Effector CD4-positive, alpha-beta T cell (primary cell): ENCODE measurements around the gene CERS3.

Experiments
- DNase-seq: peaks from one replicate; pipeline ENCODE4 v3.0.0-alpha.2; 2020

Gene CERS3

DNA sequence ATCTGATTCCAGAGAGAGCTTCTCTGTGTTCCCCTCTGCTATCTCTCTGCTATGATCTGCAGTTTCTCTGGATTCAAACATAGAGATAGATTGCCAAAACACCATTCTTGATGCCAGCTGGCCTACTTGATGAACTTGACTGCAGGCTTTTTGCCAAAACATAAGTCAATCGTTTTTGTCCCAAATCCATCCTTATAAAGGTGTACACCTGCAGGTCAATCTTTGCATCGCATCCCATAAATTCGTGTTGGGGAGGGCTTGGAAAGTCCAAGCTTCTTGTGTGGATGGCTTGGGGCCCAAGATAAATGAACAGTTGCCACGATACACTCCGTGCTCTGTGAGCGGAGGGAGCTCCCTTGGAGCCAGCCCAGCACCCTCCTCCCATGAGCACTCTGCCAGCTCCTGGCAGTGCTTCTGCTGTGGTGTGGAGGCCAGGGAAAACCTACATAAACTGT, 2.7 kb downstream of the CERS3 start:
- DNase-seq: no peak

- DNase-seq: no peak
Measured at GRCh38 chr15:100525436-100525835, 3.3 kb downstream of the CERS3 start.

- no peak for DNase-seq
Measured at GRCh38 chr15:100524326-100524725, 4.4 kb downstream of the CERS3 start.

- DNase-seq: no peak
Measured at GRCh38 chr15:100521907-100522306, 6.8 kb downstream of the CERS3 start.

GRCh38 chr15:100520132-100520921, 8.4 kb downstream of the CERS3 start:
- no peak for DNase-seq

DNA sequence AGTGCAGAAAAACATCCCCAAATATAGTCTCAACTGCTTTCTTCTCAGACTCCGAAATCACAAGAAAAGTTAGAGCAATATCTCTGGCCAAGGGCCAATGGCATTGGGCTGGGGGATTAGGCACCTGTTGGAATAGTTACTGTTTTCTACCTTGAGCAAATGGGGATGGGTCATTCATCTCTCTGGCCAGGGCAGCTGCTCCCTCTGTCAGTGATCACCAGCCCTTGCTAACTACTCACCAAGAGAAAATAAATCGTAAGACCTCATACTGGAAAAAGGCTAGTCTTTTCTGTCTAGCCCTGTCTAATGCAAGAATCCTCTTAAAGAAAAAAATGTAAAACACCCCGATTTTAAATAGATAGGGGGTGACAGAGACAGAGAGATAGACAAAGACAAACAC, 10.9 kb downstream of the CERS3 start:
- DNase-seq: no peak

DNA sequence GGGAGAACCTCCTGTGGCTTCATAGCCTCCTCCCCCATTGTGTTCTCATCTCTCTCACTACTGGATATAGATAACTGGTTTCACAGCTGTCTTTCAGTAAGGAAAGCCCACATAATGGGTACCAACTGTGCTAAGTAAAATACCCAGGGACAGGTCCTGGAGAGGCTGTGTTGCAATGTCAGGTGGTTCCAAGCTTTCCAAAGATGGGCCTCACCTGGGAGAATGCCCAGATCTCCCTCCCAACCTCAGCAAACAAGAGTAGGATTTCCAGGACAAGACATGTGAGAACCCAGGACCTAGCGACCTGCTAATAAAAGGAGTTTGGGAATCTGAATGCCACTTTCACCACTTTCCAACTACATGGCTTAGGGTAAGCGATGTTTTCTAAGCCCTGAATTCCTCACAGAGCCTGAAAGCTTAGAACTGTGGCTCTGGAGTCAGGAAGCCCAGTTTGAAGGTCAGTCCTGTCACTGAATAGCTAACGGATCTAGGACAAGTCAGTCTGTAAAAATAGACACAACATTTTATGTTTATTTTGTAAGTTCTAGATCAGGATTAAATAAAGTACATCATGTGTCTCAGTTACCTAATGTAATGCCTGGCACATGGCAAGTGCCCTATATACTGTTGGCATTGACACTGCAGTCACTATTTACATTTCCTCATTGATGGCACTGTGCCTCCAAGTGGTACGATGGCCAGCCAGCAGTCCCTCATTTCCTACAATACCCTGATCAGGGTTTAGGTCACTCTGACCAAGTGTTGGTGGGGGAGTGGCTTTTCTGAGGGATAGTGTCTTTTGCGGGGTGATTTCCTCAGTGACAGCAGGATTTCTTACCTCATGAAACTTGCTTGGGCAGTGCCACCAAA, 11.9 kb downstream of the CERS3 start:
- DNase-seq: no peak

- no peak for DNase-seq
Measured at GRCh38 chr15:100515758-100516157, 13.0 kb downstream of the CERS3 start.

DNA sequence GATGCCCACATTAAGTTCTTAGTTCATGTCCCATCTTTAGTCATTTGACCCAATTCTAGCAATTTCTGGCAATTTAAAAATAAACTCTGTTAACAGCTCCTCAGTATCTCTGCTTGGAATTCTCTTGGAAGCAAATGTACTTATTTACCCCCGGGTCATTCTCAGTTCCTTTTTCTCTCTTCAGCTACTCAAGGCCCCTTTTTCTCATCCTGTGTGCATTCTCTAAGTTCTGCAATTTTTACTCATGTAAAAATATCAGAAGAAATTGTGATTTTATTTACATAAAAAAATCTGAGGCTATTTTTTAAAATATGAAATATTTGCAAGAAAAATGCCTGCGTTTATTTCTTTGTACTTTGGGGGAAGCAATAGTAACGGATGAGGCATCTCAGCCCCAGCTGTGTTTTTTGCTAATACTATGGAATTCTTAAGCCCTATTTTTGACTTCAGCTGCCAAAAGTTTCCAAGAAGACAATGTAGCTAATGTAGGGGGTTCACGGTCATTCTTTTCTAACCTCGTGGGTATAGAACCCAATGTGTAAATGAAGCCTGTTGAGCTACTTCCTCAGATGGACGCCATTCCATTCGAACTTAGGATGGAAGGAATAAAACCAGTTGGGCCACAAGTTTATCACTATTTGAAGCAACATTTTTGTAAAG, 20.0 kb downstream of the CERS3 start:
- DNase-seq: no peak

- DNase-seq: no peak
Measured at GRCh38 chr15:100502651-100503050, 26.1 kb downstream of the CERS3 start.

DNA sequence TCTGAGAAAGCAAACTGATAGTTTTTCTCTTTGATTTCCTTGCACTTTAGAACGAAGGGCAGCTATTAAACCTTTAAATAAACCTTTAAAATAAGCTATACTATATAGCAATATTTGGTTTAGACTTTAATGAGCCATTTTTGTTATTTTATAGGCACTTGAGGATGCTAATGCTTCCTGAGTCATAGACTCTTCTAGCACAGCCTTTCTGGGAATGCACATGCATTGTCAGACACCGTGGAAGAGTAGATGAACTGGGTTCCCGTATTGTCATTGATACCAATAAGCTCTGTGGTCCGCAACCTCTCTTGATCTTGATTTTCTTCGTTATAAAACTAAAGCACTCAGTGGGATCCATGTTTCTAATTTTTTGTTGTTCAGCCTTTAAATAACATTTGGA, 27.6 kb downstream of the CERS3 start:
- DNase-seq: no peak

DNA sequence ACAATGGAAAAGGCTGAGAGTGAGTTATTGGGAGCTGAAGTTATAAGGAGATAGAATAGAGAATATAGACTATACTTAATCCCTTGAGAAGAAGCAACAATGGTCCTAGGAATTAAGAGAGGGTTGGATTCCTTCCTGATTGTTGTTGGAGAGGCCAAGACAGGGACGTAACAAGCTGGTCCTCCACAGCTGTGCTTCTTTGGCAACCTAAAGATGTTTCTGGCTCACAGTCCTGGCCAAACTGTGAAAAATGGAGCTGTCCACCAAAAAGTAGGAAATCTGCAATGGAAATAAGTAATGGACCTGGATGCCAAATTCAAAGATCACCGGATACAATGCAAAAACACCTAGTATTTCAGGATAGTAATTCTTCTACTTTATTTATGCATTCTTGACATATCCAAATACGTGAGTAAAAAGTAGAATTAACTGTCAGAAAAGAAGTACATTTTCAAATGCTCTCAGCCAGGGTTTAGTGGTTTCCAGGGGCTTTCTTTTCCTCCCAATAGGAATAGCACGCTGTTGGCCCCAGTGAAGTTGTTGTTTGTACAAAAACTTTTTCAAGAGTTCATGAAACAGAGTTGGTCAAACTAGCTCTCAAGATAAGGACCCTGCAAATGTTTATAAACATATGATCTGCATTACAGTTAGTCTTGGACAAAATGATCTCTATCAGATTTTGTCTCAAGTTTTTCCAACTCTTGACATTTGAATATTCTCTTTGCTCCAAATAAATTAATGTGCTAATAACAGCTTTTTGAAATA, 28.3 kb downstream of the CERS3 start:
- DNase-seq: no peak

DNA sequence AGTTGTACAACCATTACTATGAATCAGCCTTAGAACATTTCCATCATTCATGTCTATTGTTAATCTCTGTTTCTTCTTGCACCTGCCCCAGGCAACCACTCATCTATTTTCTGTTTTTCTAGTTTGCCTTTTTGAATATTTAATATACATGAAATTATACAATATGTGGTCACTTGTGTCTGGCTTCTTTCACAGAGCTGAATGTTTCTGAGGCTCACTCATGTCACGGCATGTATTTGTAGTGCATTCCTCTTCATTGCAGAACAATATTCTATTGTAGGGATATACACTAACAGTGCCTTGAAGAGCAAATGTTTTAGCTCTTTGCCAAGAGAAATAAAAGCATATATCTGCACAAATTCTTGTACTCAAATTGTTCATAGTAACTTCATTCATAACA, 32.9 kb downstream of the CERS3 start:
- DNase-seq: no peak

GRCh38 chr15:100493213-100493612, 35.5 kb downstream of the CERS3 start:
- DNase-seq: no peak

DNA sequence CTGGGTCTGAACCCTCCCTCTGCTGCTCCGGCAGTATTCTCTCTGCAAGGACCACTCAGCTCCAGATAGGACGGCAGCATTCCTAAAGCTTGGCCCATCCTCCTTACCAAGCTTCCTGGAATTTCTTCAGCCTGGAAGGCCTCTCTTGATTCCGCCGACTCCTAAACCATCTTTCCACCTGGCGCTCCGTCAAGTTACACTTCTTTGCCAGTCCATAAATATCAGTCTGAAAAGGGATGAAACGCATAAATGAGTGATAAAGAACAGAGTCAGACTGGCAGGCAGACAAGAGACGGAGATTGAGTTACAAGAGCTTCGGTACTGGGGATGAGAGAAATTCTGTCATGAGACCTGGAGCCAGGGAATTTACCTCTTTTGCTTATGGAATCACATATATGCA, 44.3 kb downstream of the CERS3 start:
- DNase-seq: no peak

DNA sequence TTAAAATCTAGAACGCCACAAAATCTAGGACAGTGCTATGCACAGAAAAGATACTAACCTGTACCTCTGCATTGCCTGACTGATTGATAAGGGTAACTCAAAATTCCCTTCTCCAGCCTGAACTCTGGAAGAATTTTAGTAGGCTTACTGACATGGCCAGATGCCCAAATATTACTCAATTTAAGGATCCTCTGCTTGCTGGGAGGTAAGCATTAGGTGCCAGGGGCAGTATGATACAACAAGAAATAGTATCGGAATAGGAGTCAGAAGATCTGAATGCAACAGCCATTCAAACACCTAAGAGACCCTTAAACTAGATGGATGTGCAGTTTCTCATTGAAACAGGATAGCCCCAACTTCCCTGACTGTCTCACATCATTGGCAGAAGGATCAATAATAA, 45.4 kb downstream of the CERS3 start:
- no peak for DNase-seq

DNA sequence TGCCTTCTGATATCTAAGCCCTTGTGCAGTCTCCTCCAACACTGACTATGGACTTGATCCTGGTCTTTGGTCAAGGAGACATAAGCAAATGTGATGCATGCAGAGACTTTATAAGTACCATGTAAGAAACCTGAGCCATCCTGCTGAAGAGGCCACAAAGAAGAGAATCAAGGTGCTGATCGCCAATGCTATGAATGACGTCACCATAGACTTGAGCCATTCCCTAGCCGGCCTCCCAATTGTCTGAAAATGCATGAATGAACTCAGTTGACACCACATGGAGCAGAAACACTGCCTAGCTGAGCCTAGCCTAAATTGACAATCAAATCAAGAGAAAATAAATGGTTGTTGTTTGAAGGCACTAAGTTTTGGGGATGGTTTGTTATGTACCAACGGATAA, 51.9 kb downstream of the CERS3 start:
- no peak for DNase-seq

DNA sequence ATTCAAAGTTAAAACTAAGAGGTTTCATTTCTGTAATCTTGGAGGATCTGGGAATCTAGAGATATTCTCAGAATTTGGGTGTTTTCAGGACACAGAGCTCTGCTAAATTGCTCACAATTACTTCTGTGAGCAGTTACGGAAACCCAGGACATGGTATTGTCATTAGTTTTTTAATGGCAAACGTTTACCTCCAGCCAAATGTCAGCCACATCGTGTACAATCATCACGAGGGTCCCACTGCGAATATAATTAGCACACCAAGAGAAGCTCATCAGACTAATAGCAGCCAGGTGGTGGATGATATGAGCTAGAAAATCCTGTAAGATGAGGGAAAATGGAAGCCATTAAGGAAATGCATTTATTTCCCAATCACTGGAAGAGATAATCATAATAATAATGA, 56.0 kb downstream of the CERS3 start:
- DNase-seq: no peak

DNA sequence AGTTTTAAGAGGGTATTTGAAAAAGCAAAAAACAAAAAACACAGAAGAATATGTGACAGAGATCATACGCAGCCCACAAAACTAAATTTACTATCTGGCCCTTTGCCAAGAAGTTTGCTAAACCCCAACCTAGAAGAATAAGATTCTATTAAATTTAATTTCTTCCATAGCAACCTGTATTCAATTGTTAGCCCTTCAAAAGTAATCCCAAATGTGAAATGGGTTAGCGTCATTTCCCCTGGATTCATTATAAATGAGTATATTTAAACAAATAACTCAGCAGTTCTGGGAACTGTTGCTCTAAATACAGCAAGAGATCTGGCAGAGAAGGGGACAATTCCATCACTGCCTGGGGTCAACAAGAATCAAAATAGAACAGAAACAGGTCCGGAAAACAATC, 56.8 kb downstream of the CERS3 start:
- no peak for DNase-seq

- DNase-seq: no peak
Measured at GRCh38 chr15:100468285-100468684, 60.5 kb downstream of the CERS3 start.

- no peak for DNase-seq
Measured at GRCh38 chr15:100466073-100466472, 62.7 kb downstream of the CERS3 start.

GRCh38 chr15:100464888-100465287, 63.9 kb downstream of the CERS3 start:
- no peak for DNase-seq

GRCh38 chr15:100464256-100464655, 64.5 kb downstream of the CERS3 start:
- no peak for DNase-seq
